ENCODE measurements around the gene XRCC2.

- TF ChIP-seq POLR2AphosphoS5 (IDR thresholded peaks at IDR 0.05; ENCODE audit: low read depth) (no peak), EZH2 (IDR thresholded peaks at IDR 0.05; ENCODE audit: low read depth, unreplicated experiment) (no peak)
Observed at GRCh38 chr7:152654971-152655370, 21.0 kb downstream of the XRCC2 start.

Data from GM23338 (cell line).